AG09309 (cell line): Measurements from ENCODE around the gene PTPRN2.

ENCODE experiments used
- DNase-seq: peaks from one replicate; pipeline ENCODE4 v3.0.0-alpha.2; 2010; ENCODE audit warnings: low read depth
- H3K4me3 ChIP-seq: 2 replicates; pipeline ENCODE4 v1.5.1; 2011; ENCODE audit warnings: mild to moderate bottlenecking, low read depth, low read length, moderate library complexity; ENCODE audit not compliant: control insufficient read depth
- CTCF ChIP-seq: IDR thresholded peaks from 2 replicates; pipeline ENCODE4 v1.5.1; 2011; ENCODE audit warnings: mild to moderate bottlenecking, low read depth, low read length, inconsistent platforms; ENCODE audit not compliant: insufficient read depth, control insufficient read depth; ENCODE audit errors: missing control alignments

Gene PTPRN2

GRCh38 chr7:158506626-158507025, 81.0 kb downstream of the PTPRN2 start:
- no peak for DNase-seq
- TF ChIP-seq CTCF, result no peak
- no peak overlapping the region for H3K4me3 ChIP-seq

GRCh38 chr7:158505683-158506082, 81.9 kb downstream of the PTPRN2 start:
- no peak for TF ChIP-seq CTCF
- H3K4me3 ChIP-seq, result no peak overlapping the region
- DNase-seq, result no peak

- no peak overlapping the region for H3K4me3 ChIP-seq
- DNase-seq, result no peak
- TF ChIP-seq CTCF, result no peak
Observed at GRCh38 chr7:158502068-158502750, 85.4 kb downstream of the PTPRN2 start.

- H3K4me3 ChIP-seq, result no peak overlapping the region
- TF ChIP-seq CTCF, result no peak
- no peak for DNase-seq
Observed at GRCh38 chr7:158501393-158502067, 86.1 kb downstream of the PTPRN2 start.

GRCh38 chr7:158500651-158501052, 87.0 kb downstream of the PTPRN2 start:
- DNase-seq, result no peak
- TF ChIP-seq CTCF, result no peak
- no peak overlapping the region for H3K4me3 ChIP-seq

GRCh38 chr7:158499082-158499455, 88.6 kb downstream of the PTPRN2 start:
- no peak for DNase-seq
- no peak for TF ChIP-seq CTCF
- no peak overlapping the region for H3K4me3 ChIP-seq
